Progenitor cell of endocrine pancreas (in vitro differentiated cells): ENCODE data around the gene ADAR. TPM values are rescaled to one million over a fixed set of nuclear protein-coding genes. Genes with fewer than 3 reads are reported as not detected.

Source experiments
- DNase-seq: peaks from one replicate; pipeline ENCODE4 v3.0.0; 2021; ENCODE audit warnings: low spot score; ENCODE audit not compliant: unreplicated experiment
- H3K27ac Mint-ChIP-seq: 2 replicates; pipeline ENCODE4 v1.8.0; 2021; ENCODE audit warnings: mild to moderate bottlenecking, moderate library complexity, mixed read lengths
- H3K27me3 Mint-ChIP-seq: 2 replicates; pipeline ENCODE4 v1.8.0; 2021; ENCODE audit warnings: mixed read lengths
- H3K36me3 Mint-ChIP-seq: 2 replicates; pipeline ENCODE4 v1.8.0; 2022; ENCODE audit warnings: mixed read lengths; ENCODE audit not compliant: insufficient read depth
- H3K4me1 Mint-ChIP-seq: 2 replicates; pipeline ENCODE4 v1.8.0; 2021; ENCODE audit warnings: low read depth, mixed read lengths
- H3K4me3 Mint-ChIP-seq: 2 replicates; pipeline ENCODE4 v1.8.0; 2021; ENCODE audit warnings: low read depth, mild to moderate bottlenecking, moderate library complexity, mixed read lengths
- H3K9me3 Mint-ChIP-seq: 2 replicates; pipeline ENCODE4 v1.8.0; 2021; ENCODE audit warnings: low read depth, mixed read lengths
- CTCF ChIP-seq: fragments of 200-600 bp; sonication (generic); IDR thresholded peaks from one replicate; pipeline ENCODE4 v1.5.0; 2021; ENCODE audit warnings: antibody characterized with exemption, mild to moderate bottlenecking; ENCODE audit not compliant: unreplicated experiment
- total RNA-seq: library from RNA; stranded (reverse); gene quantifications from 2 replicates; pipeline ENCODE4 v1.2.1, GENCODE V29; 2021

ADAR gene
- total RNA-seq, 1 donor from 2014 or later = 179 TPM

DNA sequence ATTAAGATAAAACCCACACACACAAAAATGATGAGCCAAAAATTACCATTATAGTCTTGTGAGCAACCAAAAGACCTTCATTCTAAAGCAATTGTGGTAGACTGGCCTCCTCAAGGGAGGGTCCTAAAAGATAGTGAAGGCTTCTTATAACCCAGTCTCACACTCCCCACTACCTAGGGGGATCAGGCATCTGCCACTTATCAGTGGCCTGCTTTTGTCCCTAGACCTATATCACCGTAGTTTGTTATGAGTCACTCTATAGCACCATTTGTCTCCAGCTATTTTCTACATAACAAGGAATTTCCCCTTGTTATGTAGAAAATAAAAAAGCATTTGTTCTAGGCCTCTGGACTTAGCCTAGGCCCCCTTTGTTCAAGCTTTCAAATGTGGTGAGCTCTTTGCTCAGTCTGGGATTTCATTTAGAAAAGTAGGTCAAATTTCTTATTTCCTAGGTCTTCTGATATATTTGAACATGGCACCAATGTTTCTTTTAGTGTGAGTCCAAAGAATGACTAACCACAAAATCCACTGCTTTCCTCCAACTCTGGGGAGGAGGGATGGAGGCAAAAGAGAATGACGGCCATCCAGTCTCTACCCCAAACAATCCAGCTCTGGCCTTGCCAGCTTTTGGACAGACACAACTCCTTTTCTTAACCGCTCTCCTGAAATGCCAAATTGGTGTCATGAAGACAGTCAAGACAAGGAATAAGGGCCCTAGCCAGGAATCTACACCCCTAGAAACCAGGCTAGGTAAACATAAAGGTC, 8.9 kb downstream of the ADAR start:
- no peak overlapping the region for H3K4me3 Mint-ChIP-seq
- H3K36me3 Mint-ChIP-seq = peaks cover 10% of the 10 kb centered on the region
- TF ChIP-seq CTCF = no peak
- H3K4me1 Mint-ChIP-seq = no peaks in the 10 kb centered on the region
- H3K27me3 Mint-ChIP-seq = no peaks in the 10 kb centered on the region
- DNase-seq = no peak
- H3K27ac Mint-ChIP-seq = no peak overlapping the region
- H3K9me3 Mint-ChIP-seq = no peaks in the 10 kb centered on the region

DNA sequence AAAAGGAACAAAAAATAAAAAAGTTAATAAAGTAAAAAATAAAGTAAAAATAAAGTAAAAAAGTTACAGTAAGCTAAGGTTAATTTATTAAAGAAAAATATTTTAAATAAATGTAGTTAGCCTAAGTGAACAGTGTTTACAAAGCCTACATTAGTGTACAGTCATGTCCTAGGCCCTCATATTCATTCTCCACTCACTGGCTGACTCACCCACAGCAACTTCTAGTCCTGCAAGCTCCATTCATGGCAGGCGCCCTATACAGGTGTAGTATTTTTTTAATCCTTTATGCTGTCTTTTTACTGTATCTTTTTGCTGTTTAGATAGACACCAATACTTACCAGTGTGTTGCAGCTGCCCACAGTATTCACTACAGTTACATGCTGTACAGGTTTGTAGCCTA, 12.4 kb downstream of the ADAR start:
- Mint-ChIP-seq H3K9me3 (no peaks in the 10 kb centered on the region), H3K27me3 (no peaks in the 10 kb centered on the region), H3K4me1 (no peaks in the 10 kb centered on the region), H3K27ac (no peak overlapping the region), H3K4me3 (no peak overlapping the region), H3K36me3 (peaks cover 19% of the 10 kb centered on the region)
- TF ChIP-seq CTCF = no peak
- DNase-seq = no peak

DNA sequence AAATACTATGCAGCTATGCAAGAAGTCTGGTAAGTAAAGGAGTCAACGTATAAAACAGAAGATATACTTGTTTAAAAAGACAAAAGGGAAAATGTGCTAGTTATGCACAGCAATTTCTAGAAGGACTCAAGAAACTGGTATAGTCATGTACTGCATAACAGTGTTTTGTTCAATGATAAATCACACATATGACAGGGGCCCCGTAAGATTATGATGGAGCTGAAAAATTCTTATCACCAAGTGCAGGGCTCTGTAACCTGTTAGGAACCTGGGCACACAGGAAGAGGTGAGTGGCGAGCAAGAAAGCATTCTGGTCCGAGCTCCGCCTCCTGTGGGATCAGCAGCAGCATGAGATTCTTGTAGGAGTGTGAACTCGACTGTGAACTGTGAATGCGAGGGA, 13.2 kb downstream of the ADAR start:
- no peak for DNase-seq
- no peak overlapping the region for H3K4me3 Mint-ChIP-seq
- no peak overlapping the region for H3K27ac Mint-ChIP-seq
- H3K9me3 Mint-ChIP-seq = no peaks in the 10 kb centered on the region
- TF ChIP-seq CTCF = no peak
- H3K27me3 Mint-ChIP-seq = no peaks in the 10 kb centered on the region
- peaks cover 17% of the 10 kb centered on the region for H3K36me3 Mint-ChIP-seq
- no peaks in the 10 kb centered on the region for H3K4me1 Mint-ChIP-seq

GRCh38 chr1:154593390-154593789, 14.6 kb downstream of the ADAR start:
- Mint-ChIP-seq H3K27ac (no peak overlapping the region), H3K27me3 (no peaks in the 10 kb centered on the region), H3K4me3 (no peak overlapping the region), H3K36me3 (peaks cover 23% of the 10 kb centered on the region), H3K9me3 (no peaks in the 10 kb centered on the region), H3K4me1 (no peaks in the 10 kb centered on the region)
- TF ChIP-seq CTCF = no peak
- no peak for DNase-seq

DNA sequence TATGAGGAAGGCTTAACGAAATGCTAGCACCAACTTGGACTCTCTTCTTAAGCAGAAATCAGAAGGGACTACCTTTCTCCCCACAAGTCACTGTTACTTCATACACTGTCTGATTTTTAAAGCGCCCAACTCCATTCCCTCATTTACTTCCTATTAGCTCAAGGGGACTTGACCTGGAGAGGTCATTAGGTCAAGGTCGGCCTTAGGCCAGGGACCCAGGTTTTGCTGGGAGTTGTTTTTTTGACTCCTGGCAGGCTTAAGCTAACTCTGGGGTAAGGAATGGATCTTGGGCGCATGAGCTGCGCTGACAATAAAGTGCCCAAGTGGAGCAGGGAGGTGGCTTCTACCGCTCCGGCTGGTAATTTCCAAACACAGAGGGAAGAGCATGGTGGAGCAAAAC, 16.8 kb downstream of the ADAR start:
- TF ChIP-seq CTCF = no peak
- H3K27me3 Mint-ChIP-seq = no peaks in the 10 kb centered on the region
- H3K27ac Mint-ChIP-seq = no peak overlapping the region
- no peak for DNase-seq
- no peaks in the 10 kb centered on the region for H3K9me3 Mint-ChIP-seq
- no peaks in the 10 kb centered on the region for H3K4me1 Mint-ChIP-seq
- no peak overlapping the region for H3K4me3 Mint-ChIP-seq
- H3K36me3 Mint-ChIP-seq = peaks cover 32% of the 10 kb centered on the region
